H9 (cell line): ENCODE results near the gene RASGRP4. TPM values are rescaled to one million over a fixed set of nuclear protein-coding genes. Genes with fewer than 3 reads are reported as not detected.

Experiments
- DNase-seq: peaks from one replicate; pipeline ENCODE4 v3.0.0-alpha.2; 2017
- H2AFZ ChIP-seq: one replicate; pipeline ENCODE4 v1.6.1; 2013; ENCODE audit warnings: mild to moderate bottlenecking, low read length, control low read depth, moderate library complexity
- H2AK5ac ChIP-seq: 2 replicates; pipeline ENCODE4 v1.6.1; 2013; ENCODE audit warnings: low read length, control low read depth, mixed read lengths; ENCODE audit not compliant: insufficient read length
- H2BK120ac ChIP-seq: one replicate; pipeline ENCODE4 v1.6.1; 2013; ENCODE audit warnings: low read depth, mild to moderate bottlenecking, low read length, control low read depth, inconsistent platforms; ENCODE audit not compliant: poor library complexity, severe bottlenecking
- H2BK12ac ChIP-seq: 2 replicates; pipeline ENCODE4 v1.6.1; 2013; ENCODE audit warnings: low read length, control low read depth, mixed read lengths, low read depth; ENCODE audit not compliant: insufficient read length
- H2BK15ac ChIP-seq: 2 replicates; pipeline ENCODE4 v1.6.1; 2013; ENCODE audit warnings: low read depth, low read length, control low read depth
- H2BK20ac ChIP-seq: one replicate; pipeline ENCODE4 v1.6.1; 2013; ENCODE audit warnings: low read depth, mild to moderate bottlenecking, low read length, control low read depth, inconsistent platforms; ENCODE audit not compliant: poor library complexity, severe bottlenecking
- H2BK5ac ChIP-seq: 2 replicates; pipeline ENCODE4 v1.6.1; 2013; ENCODE audit warnings: low read length, control low read depth, mixed read lengths; ENCODE audit not compliant: insufficient read length
- H3K14ac ChIP-seq: 2 replicates; pipeline ENCODE4 v1.6.1; 2013; ENCODE audit warnings: low read length, control low read depth; ENCODE audit not compliant: insufficient read depth
- H3K18ac ChIP-seq: 2 replicates; pipeline ENCODE4 v1.6.1; 2013; ENCODE audit warnings: low read depth, mild to moderate bottlenecking, mixed read lengths, low read length, control low read depth; ENCODE audit not compliant: insufficient read length
- H3K23ac ChIP-seq: 2 replicates; pipeline ENCODE4 v1.6.1; 2013; ENCODE audit warnings: low read length, control low read depth, mixed read lengths, low read depth; ENCODE audit not compliant: insufficient read length
- H3K23me2 ChIP-seq: 2 replicates; pipeline ENCODE4 v1.6.1; 2013; ENCODE audit warnings: low read depth, mild to moderate bottlenecking, mixed read lengths, low read length, control low read depth; ENCODE audit not compliant: insufficient read length, poor library complexity, severe bottlenecking
- H3K27ac ChIP-seq: 2 replicates; pipeline ENCODE4 v1.5.1; 2013; ENCODE audit warnings: low read length, control low read depth, mixed read lengths, low read depth; ENCODE audit not compliant: insufficient read length
- H3K27me3 ChIP-seq: 2 replicates; pipeline ENCODE4 v1.6.1; 2013; ENCODE audit warnings: low read length, control low read depth, inconsistent platforms; ENCODE audit not compliant: insufficient read depth
- H3K4ac ChIP-seq: 2 replicates; pipeline ENCODE4 v1.6.1; 2013; ENCODE audit warnings: low read depth, mild to moderate bottlenecking, control low read depth, inconsistent platforms, low read length, moderate library complexity
- H3K4me1 ChIP-seq: 2 replicates; pipeline ENCODE4 v1.6.1; 2013; ENCODE audit warnings: low read length, control low read depth, inconsistent platforms; ENCODE audit not compliant: insufficient read depth
- H3K4me2 ChIP-seq: 2 replicates; pipeline ENCODE4 v1.6.1; 2013; ENCODE audit warnings: low read length, control low read depth, mixed read lengths; ENCODE audit not compliant: insufficient read length, insufficient read depth
- H3K56ac ChIP-seq: 2 replicates; pipeline ENCODE4 v1.6.1; 2013; ENCODE audit warnings: low read depth, mild to moderate bottlenecking, mixed read lengths, low read length, control low read depth; ENCODE audit not compliant: insufficient read length
- H3K79me1 ChIP-seq: 2 replicates; pipeline ENCODE4 v1.6.1; 2013; ENCODE audit warnings: low read depth, mild to moderate bottlenecking, moderate library complexity, low read length, control low read depth, inconsistent platforms; ENCODE audit not compliant: insufficient read depth, poor library complexity, severe bottlenecking
- H3K79me2 ChIP-seq: 2 replicates; pipeline ENCODE4 v1.6.1; 2013; ENCODE audit warnings: low read length, control low read depth, inconsistent platforms; ENCODE audit not compliant: insufficient read depth
- H3K9ac ChIP-seq: 2 replicates; pipeline ENCODE4 v1.6.1; 2013; ENCODE audit warnings: low read length, control low read depth, mixed read lengths; ENCODE audit not compliant: insufficient read length; ENCODE audit errors: extremely low read depth
- H3K9me3 ChIP-seq: one replicate; pipeline ENCODE4 v1.6.1; 2013; ENCODE audit warnings: low read depth, low read length, inconsistent platforms; ENCODE audit not compliant: control insufficient read depth
- H3T11ph ChIP-seq: one replicate; pipeline ENCODE4 v1.6.1; 2013; ENCODE audit warnings: mild to moderate bottlenecking, low read length, control low read depth, inconsistent platforms
- H4K20me1 ChIP-seq: one replicate; pipeline ENCODE4 v1.6.1; 2013; ENCODE audit not compliant: control insufficient read depth, insufficient read length, insufficient read depth
- H4K5ac ChIP-seq: 2 replicates; pipeline ENCODE4 v1.6.1; 2013; ENCODE audit warnings: low read depth, mild to moderate bottlenecking, mixed read lengths, low read length, control low read depth; ENCODE audit not compliant: insufficient read length
- H4K8ac ChIP-seq: replicated peaks from 2 replicates; pipeline ENCODE4 v1.6.1; 2013; ENCODE audit warnings: low read length, control low read depth, mixed read lengths, low read depth; ENCODE audit not compliant: insufficient read length
- H4K91ac ChIP-seq: 2 replicates; pipeline ENCODE4 v1.6.1; 2013; ENCODE audit warnings: low read depth, mild to moderate bottlenecking, moderate library complexity, mixed read lengths, low read length, control low read depth; ENCODE audit not compliant: insufficient read length
- H3K27ac Mint-ChIP-seq, 3 experiments: 2 replicates in 2 of 3; 3 replicates in 1 of 3; pipeline ENCODE4 v1.8.0; 2020 to 2021; ENCODE audit warnings: mixed read lengths in 3 of 3, mild to moderate bottlenecking in 1 of 3, moderate library complexity in 1 of 3
- H3K27me3 Mint-ChIP-seq: 2 replicates; pipeline ENCODE4 v1.8.0; 2021; ENCODE audit warnings: low read depth, mild to moderate bottlenecking, moderate library complexity, mixed read lengths
- H3K36me3 Mint-ChIP-seq, 3 experiments: 2 replicates in 2 of 3; 3 replicates in 1 of 3; pipeline ENCODE4 v1.8.0; 2020 to 2021; ENCODE audit warnings: low read depth in 3 of 3, mixed read lengths in 3 of 3; ENCODE audit not compliant: insufficient read depth in 1 of 3
- H3K4me1 Mint-ChIP-seq, 2 experiments: 2 replicates each; pipeline ENCODE4 v1.8.0; 2020; ENCODE audit warnings: mixed read lengths in 2 of 2
- H3K4me3 Mint-ChIP-seq, 2 experiments: 2 replicates in 1 of 2; 3 replicates in 1 of 2; pipeline ENCODE4 v1.8.0; 2020 to 2021; ENCODE audit warnings: mild to moderate bottlenecking in 2 of 2, mixed read lengths in 2 of 2, moderate library complexity in 1 of 2
- H3K9me3 Mint-ChIP-seq, 2 experiments: 2 replicates in 1 of 2; 3 replicates in 1 of 2; pipeline ENCODE4 v1.8.0; 2020; ENCODE audit warnings: mild to moderate bottlenecking in 2 of 2, mixed read lengths in 2 of 2, moderate library complexity in 1 of 2
- WGBS: extraction: QIAGEN DNeasy Blood & Tissue Kit; methylation state at CpG from one replicate; pipeline ENCODE4 v1.1.7; 2013; ENCODE audit warnings: missing lambda C conversion rate, low lambda C conversion rate, mixed read lengths; ENCODE audit not compliant: insufficient read length; ENCODE audit errors: extremely low coverage; 5-methylcytosine and 5-hydroxymethylcytosine counted together
- total RNA-seq: library from RNA; stranded (reverse); gene quantifications from 2 replicates; pipeline ENCODE4 v1.2.1, GENCODE V29; 2021
- TF ChIP-seq, protein P1 (sequence below): fragments of 200-600 bp; sonication (generic); conservative IDR thresholded peaks from 3 replicates; pipeline ENCODE4 v1.8.0; 2021; ENCODE audit warnings: antibody characterized with exemption, mild to moderate bottlenecking

Gene RASGRP4
- total RNA-seq, 1 experiment from 2014 or later = 0.28 TPM

DNA sequence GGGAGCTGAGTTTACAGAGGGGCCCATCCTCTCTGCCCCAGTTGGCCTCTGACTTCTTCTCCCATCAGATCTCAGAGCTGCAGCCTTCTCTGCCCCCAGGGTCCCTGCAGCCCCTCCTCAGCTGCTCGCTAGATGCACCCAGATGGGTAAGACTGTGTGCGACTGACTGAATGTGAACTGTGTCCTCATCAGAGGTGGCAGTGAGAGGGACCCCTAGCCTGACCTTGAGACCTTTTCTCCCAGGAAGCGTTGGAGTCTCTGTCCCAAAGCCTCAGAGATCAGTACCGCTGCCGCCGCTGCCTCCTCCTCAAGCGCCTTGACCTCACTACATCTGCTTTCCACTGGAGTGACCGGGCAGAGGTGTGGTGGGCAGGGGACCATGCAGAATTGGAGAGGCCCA is 20.7 kb downstream of the RASGRP4 start:
- Mint-ChIP-seq H3K9me3 (no peaks in the 10 kb centered on the region), H3K27me3 (peaks cover 25% of the 10 kb centered on the region), H3K4me3 (0 out of 5 replicates have a peak overlapping the region, but pooled peaks of 1 of the 2 experiments have one; percentile 25), H3K27ac (0 out of 7 replicates have a peak overlapping the region, but pooled peaks of 1 of the 3 experiments have one; percentile 53), H3K4me1 (0 out of 4 replicates have a peak, but pooled peaks cover 0 to 2% of the 10 kb centered on the region in 2 experiments), H3K36me3 (peaks cover 3 to 19% (median 17%) of the 10 kb centered on the region in 3 experiments; a peak in 6 of 7 replicates)
- Histone ChIP-seq H4K8ac (no peak overlapping the region), H3K79me1 (no peaks in the 10 kb centered on the region), H3K9me3 (no peaks in the 10 kb centered on the region), H2AFZ (no peak overlapping the region), H3K23ac (no peak overlapping the region), H4K20me1 (no peaks in the 10 kb centered on the region), H3K27ac (no peak overlapping the region), H2AK5ac (no peak overlapping the region), H3T11ph (no peak overlapping the region), H3K4me2 (no peak overlapping the region), H3K14ac (no peak overlapping the region), H2BK120ac (no peak overlapping the region), H3K27me3 (peaks cover 3% of the 10 kb centered on the region; the same call in 1 of the 2 replicates), H3K79me2 (no peaks in the 10 kb centered on the region), H3K4ac (no peak overlapping the region), H2BK15ac (no peak overlapping the region), H2BK5ac (no peak overlapping the region), H3K9ac (no peak overlapping the region), H3K18ac (no peak overlapping the region), H2BK12ac (no peak overlapping the region), H2BK20ac (no peak overlapping the region), H4K91ac (no peak overlapping the region), H3K4me1 (no peaks in the 10 kb centered on the region), H3K56ac (no peak overlapping the region), H3K23me2 (peaks cover 5% of the 10 kb centered on the region), H4K5ac (no peak overlapping the region)
- no CpG with 5 or more reads among the region's 8 CpGs for WGBS
- TF ChIP-seq, protein P1, sequence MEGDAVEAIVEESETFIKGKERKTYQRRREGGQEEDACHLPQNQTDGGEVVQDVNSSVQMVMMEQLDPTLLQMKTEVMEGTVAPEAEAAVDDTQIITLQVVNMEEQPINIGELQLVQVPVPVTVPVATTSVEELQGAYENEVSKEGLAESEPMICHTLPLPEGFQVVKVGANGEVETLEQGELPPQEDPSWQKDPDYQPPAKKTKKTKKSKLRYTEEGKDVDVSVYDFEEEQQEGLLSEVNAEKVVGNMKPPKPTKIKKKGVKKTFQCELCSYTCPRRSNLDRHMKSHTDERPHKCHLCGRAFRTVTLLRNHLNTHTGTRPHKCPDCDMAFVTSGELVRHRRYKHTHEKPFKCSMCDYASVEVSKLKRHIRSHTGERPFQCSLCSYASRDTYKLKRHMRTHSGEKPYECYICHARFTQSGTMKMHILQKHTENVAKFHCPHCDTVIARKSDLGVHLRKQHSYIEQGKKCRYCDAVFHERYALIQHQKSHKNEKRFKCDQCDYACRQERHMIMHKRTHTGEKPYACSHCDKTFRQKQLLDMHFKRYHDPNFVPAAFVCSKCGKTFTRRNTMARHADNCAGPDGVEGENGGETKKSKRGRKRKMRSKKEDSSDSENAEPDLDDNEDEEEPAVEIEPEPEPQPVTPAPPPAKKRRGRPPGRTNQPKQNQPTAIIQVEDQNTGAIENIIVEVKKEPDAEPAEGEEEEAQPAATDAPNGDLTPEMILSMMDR = no peak
- no peak for DNase-seq
